GM10847 (cell line): Measurements from ENCODE around the gene SLC4A7.

Source experiments
- POLR2A ChIP-seq: IDR thresholded peaks from 2 replicates; pipeline ENCODE4 v1.6.1; 2011; ENCODE audit not compliant: insufficient read length; ENCODE audit errors: extremely low read depth

SLC4A7 gene

DNA sequence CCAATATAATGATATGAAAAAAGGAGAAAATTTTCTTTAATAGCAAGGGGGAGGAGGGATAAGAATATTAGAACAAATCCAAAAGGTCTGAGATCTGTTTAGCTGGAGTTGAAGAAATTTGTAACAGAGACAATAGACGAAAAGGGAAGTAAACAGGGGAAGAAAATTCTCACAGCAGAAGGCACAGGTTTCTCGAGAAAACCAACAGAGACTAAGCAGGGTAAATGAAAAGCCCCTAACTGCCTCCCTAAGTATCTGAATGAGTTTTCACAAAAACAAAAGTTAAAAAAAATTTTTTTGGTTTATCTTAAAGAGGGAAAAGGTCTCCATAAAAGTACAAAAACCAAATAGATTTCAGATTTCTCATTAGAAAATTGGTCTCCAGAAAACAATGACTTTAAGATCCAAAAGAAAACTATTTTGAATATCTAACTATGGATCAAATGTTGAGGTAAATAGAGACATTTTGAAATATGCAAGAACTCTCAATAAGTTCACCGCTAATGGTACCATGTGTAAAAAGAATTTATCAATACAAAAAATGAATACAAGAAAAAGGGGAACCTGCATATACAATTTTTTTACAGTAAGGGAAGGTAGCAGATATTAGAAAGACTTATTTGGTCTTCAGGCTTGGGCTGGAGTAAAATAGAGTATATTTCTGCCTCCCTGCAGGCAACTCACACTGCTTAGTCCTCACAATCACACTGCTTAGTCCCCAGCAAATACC is 91.1 kb downstream of the SLC4A7 start:
- no peak for TF ChIP-seq POLR2A

DNA sequence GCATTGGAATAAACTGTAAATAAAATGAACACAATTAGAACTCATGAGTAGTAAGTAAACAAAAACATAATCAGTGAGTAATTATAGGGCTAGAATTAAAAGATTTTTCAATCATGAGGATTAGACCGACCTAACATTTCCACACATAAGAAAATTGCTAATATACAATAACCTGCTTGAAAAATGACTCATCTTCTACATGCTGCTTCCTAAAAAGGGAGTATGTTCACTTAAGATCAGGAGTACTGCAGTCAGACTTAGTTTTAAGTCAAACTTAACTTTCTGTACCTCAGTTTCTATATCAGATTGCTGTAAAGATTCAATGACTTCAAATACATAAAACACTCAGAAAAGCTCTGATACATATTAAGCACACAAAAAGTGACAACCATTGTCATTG is 92.4 kb downstream of the SLC4A7 start:
- no peak for TF ChIP-seq POLR2A

DNA sequence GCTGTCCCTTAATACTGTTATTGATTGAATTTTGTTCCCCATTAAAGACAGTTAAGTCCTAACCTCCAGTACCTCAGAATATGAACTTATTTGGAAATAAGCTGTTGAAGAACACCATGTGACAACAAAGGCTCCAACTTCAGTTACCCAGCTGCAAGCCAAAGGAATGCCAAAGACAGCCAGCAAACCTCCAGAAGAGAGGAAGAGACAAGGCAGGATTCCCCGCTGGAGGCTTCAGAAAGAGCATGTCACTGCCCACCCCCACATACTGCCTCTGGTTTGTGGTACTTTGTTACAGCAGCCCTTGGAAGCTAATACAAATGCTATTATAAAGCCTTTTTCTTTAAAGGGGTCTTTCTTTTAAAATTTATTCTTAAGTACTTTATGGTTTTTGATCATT is 96.6 kb downstream of the SLC4A7 start:
- TF ChIP-seq POLR2A: no peak

GRCh38 chr3:27385504-27385903 is 98.7 kb downstream of the SLC4A7 start:
- TF ChIP-seq POLR2A: no peak

GRCh38 chr3:27384191-27384590 is 100.0 kb downstream of the SLC4A7 start:
- no peak for TF ChIP-seq POLR2A

DNA sequence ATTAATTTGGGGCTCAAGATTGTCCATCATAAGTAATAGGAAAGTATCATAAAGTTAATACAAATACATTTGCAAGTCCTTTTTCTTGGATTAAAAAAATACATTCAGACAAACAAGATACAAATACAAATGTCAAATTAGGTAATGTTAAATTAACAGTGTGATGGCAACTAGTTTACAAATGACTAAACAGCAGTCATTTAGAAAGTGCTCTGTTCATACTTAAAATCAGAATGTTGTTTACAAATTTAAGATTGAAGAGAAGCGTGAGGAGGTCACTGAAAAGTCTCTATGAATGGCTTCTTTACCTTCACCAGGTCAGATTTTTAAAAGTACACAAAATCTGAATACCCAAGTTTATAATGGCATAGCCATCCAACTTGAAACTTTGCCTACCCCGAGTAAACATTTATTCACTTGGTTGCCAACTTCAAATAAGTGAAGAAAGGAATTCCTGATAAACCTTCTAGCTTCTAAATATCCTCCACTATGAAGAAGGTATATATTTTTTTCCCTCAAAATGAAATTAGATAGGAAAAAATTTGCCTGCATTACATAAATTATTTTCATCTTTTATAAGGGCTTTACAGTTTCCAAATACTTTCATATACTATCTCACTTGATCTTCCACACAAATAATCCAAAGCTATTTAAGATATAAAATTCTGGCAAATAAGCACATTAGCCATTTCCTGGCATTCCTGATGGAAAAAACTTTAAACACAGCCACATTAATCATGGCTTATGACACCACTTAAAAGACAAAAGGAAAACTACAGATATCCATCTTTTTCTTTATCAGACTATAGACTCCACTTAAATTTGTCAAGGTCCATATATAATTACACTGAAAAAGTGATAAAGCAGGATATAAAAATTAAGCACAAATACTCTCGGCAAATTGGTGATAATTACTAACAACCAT is 103.5 kb downstream of the SLC4A7 start:
- no peak for TF ChIP-seq POLR2A

DNA sequence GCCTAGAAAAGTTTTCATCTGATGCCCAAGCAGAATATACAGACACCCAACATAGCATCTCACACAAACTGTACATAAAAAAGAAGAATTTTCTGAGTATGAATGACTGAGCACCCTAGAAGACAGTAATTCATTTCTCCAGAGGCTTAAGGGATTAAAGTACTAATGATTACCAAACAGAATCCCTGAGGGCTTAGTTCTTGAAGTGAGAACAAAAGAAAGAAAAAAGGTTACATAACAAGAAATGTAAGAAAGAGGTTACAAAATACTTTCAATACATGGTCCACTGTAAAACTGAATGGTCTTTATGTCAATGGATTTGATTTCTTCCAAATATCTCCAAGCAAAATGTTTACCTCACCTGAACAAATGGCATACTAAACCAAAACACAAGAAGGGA is 105.9 kb downstream of the SLC4A7 start:
- no peak for TF ChIP-seq POLR2A

- no peak for TF ChIP-seq POLR2A
Observed at GRCh38 chr3:27376109-27376772, 107.9 kb downstream of the SLC4A7 start.

DNA sequence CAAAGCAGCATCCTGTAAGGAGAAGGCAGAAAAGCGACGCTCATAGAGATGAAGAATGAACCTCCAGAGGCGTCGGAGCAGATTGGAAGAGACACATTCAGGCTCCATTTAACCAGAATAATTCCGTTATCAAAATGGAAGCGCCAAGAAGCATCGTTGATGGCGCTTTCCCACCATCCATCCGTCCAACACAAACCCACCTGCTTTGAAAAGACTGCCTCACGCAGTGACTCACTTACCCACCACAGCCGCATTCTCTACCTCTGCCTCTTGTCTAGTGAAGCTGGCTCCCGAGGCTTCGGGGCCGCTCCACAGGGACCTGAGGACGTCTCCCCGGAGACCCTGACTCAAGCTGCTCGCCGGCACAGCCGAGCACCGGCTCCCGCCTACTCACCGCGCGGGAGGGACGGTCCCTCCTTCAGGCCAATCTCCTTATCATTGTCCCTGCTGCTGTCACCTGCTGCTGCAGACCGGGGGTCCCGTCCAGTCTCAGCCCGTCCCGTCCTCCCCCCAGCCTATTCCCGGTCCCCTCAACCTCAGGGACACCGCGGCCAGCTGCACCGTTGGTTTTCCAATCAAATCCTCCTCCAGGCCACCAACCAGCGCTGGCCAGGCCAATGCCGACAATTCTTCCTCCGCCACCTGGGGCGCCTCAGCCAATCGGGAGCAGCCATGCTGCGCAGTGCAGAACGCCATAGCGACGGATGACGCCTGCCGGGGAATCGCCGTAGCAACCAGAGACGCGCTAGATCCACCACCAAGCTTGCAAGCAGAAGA is 115.2 kb downstream of the SLC4A7 start, which contains the start of gene NEK10:
NEK10 (minus strand) TSS at position 553 of the 777 bp plus-strand sequence. CDS start 16,501 bp downstream, outside the sequence.
- TF ChIP-seq POLR2A: no peak

GRCh38 chr3:27366062-27366591 is 118.1 kb downstream of the SLC4A7 start:
- TF ChIP-seq POLR2A: no peak

DNA sequence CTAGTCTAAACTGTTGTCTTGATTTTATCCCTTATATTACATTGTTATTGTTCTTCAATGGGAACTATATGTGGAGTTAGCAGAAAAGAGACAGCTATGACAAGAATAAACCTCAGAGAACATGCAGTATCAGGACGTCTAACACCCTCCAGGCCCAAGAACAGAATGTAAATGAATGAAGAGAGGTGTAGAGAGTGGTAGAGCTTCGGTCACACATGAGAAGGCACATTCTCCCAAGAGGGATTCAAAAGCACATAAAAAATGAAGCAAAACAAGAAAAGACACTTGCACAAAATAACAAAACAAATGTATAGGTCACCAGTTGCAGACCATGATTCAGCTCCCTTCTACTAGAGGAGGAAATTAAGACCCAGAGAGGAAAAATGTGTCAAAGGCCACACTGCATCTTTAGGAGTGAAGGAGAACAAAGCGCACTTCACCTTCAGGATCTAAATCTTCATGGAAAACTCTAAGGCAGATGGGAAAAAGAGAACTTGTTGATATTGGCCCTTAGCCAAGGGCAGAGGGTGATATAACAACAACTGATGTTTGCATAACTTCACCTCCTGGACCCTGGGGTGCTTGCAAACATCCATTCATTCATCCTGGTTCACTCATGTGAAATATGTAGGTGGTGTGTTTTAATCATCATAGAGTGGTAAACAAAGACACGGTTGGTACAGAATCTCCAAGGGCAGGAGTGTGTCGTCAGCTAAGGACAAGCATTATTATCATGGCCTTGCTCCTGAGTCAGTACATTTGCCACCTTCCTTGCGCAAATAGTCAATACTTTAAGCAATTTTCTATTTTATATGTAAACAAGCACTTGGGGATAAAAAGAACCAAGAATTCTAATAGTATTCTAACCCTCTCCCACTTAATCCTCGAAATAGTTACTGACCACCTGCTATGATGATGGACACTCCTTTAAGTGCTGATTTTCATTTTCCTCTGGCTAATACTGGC is 123.8 kb downstream of the SLC4A7 start:
- no peak for TF ChIP-seq POLR2A

DNA sequence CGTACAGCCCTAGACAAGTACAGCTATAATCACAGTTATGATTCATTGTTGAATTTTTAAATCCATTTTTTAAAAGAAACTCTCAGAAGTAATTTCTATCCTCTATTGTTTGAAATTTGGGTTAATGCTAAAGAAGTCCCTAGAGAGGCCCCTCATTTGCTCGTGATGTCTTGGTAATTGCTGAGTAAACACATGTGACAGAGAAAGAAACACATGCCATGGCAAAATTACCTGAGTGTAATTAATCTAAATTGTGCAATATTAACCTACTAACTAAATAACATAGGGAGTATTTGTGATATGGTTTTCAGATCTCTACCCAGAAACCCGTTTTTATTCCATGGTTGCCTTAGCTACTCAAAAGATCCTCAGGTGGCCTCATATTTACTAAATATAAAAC is 125.8 kb downstream of the SLC4A7 start:
- TF ChIP-seq POLR2A: no peak

DNA sequence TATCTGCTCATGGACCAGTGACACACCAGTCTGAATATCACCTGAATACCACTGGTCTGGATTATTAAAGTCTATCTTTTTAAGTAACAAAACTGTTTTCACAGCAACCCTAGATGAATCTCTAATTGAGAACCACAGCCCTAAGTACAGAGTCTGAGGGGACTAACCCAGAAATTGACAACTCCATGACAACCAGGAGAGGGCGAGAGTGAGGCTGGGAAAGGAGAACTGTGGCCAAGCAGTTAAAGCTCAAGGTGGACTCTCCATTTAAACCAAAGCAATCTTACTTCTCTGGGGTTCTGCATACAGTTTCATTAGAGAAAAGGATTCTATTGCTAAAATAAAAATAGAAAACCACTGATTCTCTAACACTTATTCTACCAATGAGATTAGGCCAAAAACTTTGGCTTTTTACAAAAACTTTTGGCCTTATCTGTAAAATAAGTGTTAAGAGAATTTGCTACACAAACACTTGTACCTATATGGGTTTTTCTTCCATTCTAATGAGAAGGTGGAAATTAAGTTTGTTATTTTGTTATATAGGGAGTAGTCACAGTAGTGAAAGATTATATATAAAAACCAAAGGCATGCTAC is 126.4 kb downstream of the SLC4A7 start:
- no peak for TF ChIP-seq POLR2A
